Fibroblast of lung (primary cell): ENCODE data around the gene SPIRE1.

Experiments
- EZH2 ChIP-seq: IDR thresholded peaks from 2 replicates; pipeline ENCODE4 v1.5.1; 2012; ENCODE audit warnings: low read length, control low read depth, mild to moderate bottlenecking; ENCODE audit errors: missing control alignments
- TF ChIP-seq, protein P1 (sequence below), 2 donors: IDR thresholded peaks in 1 of 2; conservative IDR thresholded peaks in 1 of 2; 1 replicate in 1 of 2; 2 replicates in 1 of 2; pipeline ENCODE4 v1.5.1; 2011 to 2012; ENCODE audit warnings: low read length in 2 of 2, control low read depth in 1 of 2, inconsistent platforms in 1 of 2, low read depth in 1 of 2, mild to moderate bottlenecking in 1 of 2

DNA sequence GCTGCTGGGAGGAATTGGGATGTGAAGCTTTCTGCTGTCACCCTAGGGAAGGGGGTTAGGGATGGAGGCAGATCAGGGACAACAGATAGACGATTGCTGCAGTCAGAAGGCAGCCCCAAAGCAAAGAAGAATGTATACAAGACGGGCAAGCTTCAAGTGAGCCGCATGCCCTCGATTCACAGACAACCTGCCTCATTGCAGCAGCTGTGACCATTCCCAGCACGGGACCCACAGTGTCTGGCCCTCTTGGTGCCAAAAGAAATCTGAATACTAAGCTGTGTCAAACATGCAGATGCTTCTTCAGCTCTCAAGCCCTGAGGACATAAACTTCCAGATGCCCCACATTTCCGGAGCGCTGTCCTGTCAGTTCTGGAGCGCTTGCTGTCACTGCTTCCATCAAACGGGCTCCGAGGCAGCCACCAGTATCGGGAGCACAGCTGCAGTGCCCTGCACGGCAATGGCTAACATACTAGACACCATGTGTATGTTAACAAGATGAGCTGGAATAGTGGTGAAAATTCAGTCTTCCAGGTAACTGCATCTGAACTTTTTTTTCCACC is 216.4 kb downstream of the SPIRE1 start:
- TF ChIP-seq, protein P1, sequence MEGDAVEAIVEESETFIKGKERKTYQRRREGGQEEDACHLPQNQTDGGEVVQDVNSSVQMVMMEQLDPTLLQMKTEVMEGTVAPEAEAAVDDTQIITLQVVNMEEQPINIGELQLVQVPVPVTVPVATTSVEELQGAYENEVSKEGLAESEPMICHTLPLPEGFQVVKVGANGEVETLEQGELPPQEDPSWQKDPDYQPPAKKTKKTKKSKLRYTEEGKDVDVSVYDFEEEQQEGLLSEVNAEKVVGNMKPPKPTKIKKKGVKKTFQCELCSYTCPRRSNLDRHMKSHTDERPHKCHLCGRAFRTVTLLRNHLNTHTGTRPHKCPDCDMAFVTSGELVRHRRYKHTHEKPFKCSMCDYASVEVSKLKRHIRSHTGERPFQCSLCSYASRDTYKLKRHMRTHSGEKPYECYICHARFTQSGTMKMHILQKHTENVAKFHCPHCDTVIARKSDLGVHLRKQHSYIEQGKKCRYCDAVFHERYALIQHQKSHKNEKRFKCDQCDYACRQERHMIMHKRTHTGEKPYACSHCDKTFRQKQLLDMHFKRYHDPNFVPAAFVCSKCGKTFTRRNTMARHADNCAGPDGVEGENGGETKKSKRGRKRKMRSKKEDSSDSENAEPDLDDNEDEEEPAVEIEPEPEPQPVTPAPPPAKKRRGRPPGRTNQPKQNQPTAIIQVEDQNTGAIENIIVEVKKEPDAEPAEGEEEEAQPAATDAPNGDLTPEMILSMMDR (conservative IDR thresholded peaks at IDR 0.05 in 1 of 2, IDR thresholded peaks at IDR 0.05 in 1 of 2; ENCODE audit: low read depth in 1 of 2, low read length in 2 of 2), result no peak
- no peak for TF ChIP-seq EZH2
